ENCODE measurements around the gene TMEM123.

The TMEM123 gene

DNA sequence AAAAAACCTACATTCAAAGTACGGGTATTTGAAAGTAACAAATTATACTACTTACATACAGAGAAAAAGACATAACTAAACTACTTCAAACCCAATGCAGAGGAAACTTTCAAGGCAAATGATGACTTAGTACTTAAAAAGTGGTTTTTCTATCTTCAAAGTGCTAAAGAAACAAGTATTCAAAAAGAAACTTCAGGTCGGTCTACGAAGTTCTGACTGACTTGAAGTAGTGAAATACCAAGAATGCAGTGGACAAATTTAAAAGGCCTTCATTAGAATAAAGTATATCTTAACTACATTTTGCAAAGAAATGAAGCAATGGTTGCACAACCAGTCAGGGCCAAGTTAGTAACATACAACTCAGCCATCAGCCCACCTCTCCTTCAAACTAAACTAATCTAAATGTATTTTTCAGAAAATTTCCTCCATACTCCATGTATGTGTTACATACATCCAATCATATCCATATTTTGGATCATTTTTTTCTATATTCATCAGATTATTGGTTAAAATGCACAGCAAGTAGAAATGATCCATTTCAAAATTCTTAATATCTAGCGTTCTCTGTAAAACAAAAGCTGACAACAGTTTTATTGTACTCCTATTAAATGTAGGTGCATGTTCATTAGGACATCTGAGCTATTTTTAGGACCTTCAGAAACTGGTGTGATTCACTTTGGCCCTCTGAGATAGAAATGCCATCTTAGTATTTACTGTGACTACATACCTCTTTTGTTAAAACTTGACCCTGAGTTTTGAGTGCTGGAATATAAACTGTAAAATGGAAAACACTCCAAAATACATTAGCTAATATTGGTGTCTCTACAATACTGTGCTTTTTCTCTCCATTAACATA lies 55.6 kb downstream of the TMEM123 start:
- Histone ChIP-seq H2AFZ (ENCODE audit: low read length, unreplicated experiment) (no peak overlapping the region), H3K4me1 (ENCODE audit: control insufficient read depth, insufficient read depth, low read length, unreplicated experiment) (peaks cover 8% of the 10 kb centered on the region), H3K4me3 (ENCODE audit: low read depth, low read length) (no peak overlapping the region), H3K27me3 (ENCODE audit: insufficient read depth, low read length) (no peaks in the 10 kb centered on the region), H3K79me2 (ENCODE audit: control insufficient read depth, insufficient read depth, low read length, unreplicated experiment) (peaks cover 6% of the 10 kb centered on the region), H3K27ac (ENCODE audit: low read depth, low read length) (no peak overlapping the region), H3K36me3 (ENCODE audit: insufficient read depth, low read length) (peaks cover 11% of the 10 kb centered on the region; the same call in 1 of the 2 replicates)

DNA sequence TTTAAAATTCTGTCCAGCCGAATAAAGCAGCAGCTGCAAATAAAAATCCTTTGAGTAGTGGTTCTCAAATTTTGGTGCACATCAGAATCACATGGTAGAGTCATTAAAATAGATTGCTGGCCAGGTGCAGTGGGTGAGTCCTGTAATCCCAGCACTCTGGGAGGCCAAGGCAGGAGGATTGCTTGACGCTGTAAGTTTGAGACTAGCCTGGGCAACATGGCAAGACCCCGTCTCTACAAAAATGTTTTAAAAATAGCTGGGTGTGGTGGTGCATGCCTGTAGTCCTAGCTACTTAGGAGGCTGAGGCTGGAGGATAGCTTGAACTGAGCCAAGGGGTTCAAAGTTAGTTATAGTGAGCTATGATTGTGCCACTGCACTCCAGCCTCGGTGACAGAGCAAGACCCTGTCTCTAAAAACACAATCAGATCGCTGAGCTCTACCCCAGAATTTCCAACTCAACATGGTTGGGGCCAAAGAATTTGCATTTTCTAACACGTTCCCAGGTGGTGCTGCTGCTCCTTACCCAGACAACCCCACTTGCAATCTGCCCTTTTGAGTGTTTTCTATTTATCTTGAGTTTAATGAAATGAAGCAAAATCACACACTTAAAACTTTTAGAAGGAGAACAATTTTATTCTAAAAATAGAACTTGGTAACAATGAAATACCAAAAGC lies 56.7 kb downstream of the TMEM123 start:
- Histone ChIP-seq H3K27ac (ENCODE audit: low read depth, low read length) (no peak overlapping the region), H3K4me1 (ENCODE audit: control insufficient read depth, insufficient read depth, low read length, unreplicated experiment) (peaks cover 8% of the 10 kb centered on the region), H3K4me3 (ENCODE audit: low read depth, low read length) (no peak overlapping the region), H3K79me2 (ENCODE audit: control insufficient read depth, insufficient read depth, low read length, unreplicated experiment) (peaks cover 14% of the 10 kb centered on the region), H3K36me3 (ENCODE audit: insufficient read depth, low read length) (peaks cover 5% of the 10 kb centered on the region; the same call in 1 of the 2 replicates), H2AFZ (ENCODE audit: low read length, unreplicated experiment) (no peak overlapping the region), H3K27me3 (ENCODE audit: insufficient read depth, low read length) (no peaks in the 10 kb centered on the region)

DNA sequence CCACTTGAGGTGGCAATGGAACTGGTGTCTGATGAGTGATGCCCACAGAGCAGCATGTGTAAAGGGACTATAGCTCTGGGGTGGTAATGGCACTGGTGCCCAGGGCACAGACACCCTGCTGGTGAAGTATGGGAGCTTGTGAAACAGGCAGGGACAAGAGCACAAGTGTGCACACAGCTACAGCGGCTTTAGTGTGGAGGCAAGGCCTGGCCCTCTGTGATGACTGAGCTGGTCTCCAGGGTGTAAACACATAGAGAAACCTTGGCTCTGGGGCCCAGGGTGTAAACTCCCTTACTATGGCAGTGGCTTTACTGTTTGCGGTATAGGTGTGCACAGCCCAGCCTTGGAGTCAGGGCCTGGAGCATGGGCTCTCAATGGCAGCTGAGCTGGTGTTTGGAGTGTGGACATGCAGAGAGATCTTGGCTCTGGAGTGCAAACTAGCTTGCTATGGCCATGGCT lies 59.3 kb downstream of the TMEM123 start:
- peaks cover 14% of the 10 kb centered on the region for H3K79me2 ChIP-seq (ENCODE audit: control insufficient read depth, insufficient read depth, low read length, unreplicated experiment)
- H3K4me1 ChIP-seq (ENCODE audit: control insufficient read depth, insufficient read depth, low read length, unreplicated experiment) = peaks cover 8% of the 10 kb centered on the region
- H3K4me3 ChIP-seq (ENCODE audit: low read depth, low read length) = no peak overlapping the region
- no peaks in the 10 kb centered on the region for H3K27me3 ChIP-seq (ENCODE audit: insufficient read depth, low read length)
- no peak overlapping the region for H2AFZ ChIP-seq (ENCODE audit: low read length, unreplicated experiment)
- H3K36me3 ChIP-seq (ENCODE audit: insufficient read depth, low read length) = peaks cover 5% of the 10 kb centered on the region
- H3K27ac ChIP-seq (ENCODE audit: low read depth, low read length) = no peak overlapping the region

DNA sequence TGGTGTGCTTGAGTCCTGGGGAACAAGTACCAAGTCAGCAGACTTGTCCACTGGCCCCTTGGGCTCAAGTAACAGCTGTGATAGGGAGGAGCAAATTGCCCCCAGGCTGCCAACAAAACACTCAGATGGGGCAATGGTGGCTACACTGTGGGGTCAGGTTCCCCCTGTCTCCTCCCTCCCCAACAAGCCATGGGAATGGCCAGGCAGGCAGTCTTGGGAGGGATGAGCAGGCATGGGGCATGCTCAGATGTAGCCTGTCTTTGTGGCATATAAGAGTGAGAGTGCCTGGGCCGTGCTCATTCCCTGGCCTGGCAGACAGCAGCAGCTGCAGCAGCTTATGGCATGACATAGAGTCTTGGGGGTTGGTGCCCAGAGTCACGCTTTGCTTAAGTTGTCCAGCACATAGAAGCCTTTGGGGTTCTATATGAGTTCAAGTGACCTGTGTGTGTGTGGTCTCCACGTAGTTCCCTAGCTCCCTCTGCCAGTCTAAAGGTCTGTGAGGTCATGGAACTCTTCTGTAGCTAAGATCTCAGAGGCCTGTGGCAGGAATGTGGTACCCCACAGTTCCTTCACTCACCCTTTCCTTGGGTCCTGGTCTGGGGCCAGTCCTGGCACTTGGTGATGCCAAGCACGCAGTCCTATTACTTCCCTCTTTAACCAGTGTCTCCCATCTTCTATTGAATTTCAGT lies 60.9 kb downstream of the TMEM123 start:
- H3K27ac ChIP-seq (ENCODE audit: low read depth, low read length) = no peak overlapping the region
- no peak overlapping the region for H2AFZ ChIP-seq (ENCODE audit: low read length, unreplicated experiment)
- H3K27me3 ChIP-seq (ENCODE audit: insufficient read depth, low read length) = no peaks in the 10 kb centered on the region
- peaks cover 12% of the 10 kb centered on the region for H3K79me2 ChIP-seq (ENCODE audit: control insufficient read depth, insufficient read depth, low read length, unreplicated experiment)
- H3K4me3 ChIP-seq (ENCODE audit: low read depth, low read length) = no peak overlapping the region
- H3K4me1 ChIP-seq (ENCODE audit: control insufficient read depth, insufficient read depth, low read length, unreplicated experiment) = peaks cover under 1% of the 10 kb centered on the region
- H3K36me3 ChIP-seq (ENCODE audit: insufficient read depth, low read length) = peaks cover 18% of the 10 kb centered on the region

DNA sequence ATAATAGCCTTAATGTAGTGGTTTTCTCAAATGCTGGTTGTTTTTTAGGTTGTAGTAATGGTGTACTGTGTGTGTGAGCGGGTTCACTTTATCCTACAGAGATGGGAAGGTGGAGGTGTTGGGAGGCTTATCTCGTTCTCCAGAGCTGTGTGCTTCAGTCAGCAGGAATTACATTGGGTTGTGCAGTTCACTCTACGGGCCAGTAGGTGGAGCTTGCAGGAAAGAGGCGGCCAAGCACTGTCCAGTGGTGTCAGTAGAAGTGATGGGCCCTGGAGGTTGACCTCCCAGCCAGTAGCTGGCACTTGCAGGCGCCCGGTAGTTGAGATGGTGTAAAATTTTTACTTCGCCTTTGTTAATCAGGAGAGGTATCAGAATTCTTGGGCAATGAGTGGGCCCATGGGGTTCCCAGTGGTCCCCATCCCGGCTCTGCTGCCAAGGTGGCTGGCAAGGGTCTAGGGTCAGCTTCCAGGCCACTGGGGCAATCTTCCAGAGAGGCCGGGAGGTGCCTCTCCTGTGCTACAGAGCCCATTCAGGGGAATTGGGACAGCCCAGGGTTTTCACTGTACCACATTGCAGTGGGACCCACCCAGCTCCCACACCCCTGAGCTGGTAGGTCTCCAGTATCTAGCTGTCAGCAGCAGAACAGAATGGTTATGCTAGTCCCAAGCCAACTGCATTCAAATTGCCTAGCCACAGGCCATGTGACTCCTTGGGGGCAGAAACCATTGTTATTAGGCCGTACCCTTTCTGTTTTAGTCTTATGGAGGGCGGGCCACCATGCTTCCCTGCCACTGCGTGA lies 61.7 kb downstream of the TMEM123 start:
- no peak overlapping the region for H3K4me3 ChIP-seq (ENCODE audit: low read depth, low read length)
- H2AFZ ChIP-seq (ENCODE audit: low read length, unreplicated experiment) = no peak overlapping the region
- no peaks in the 10 kb centered on the region for H3K27me3 ChIP-seq (ENCODE audit: insufficient read depth, low read length)
- peaks cover 12% of the 10 kb centered on the region for H3K79me2 ChIP-seq (ENCODE audit: control insufficient read depth, insufficient read depth, low read length, unreplicated experiment)
- H3K27ac ChIP-seq (ENCODE audit: low read depth, low read length) = no peak overlapping the region
- H3K4me1 ChIP-seq (ENCODE audit: control insufficient read depth, insufficient read depth, low read length, unreplicated experiment) = no peaks in the 10 kb centered on the region
- H3K36me3 ChIP-seq (ENCODE audit: insufficient read depth, low read length) = peaks cover 18% of the 10 kb centered on the region

DNA sequence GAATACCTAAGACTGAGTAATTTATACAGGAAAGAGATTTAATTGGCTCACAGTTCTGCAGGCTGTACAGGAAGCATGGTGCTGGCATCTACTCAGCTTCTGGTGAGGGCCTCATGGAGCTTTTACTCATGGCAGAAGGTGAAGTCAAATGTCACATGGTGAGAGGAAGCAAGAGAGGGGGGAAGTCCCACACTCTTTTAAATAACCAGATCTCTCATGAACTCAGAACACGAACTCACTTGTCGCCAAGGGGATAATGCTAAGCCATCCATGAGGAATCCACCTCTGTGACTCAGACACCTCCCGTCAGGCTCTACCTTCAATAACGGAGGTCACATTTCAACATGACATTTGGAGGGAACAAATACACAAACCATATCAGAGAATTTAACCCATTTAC lies 63.3 kb downstream of the TMEM123 start:
- Histone ChIP-seq H3K4me1 (ENCODE audit: control insufficient read depth, insufficient read depth, low read length, unreplicated experiment) (no peaks in the 10 kb centered on the region), H3K27ac (ENCODE audit: low read depth, low read length) (no peak overlapping the region), H3K4me3 (ENCODE audit: low read depth, low read length) (no peak overlapping the region), H3K36me3 (ENCODE audit: insufficient read depth, low read length) (peaks cover 18% of the 10 kb centered on the region), H3K79me2 (ENCODE audit: control insufficient read depth, insufficient read depth, low read length, unreplicated experiment) (peaks cover 9% of the 10 kb centered on the region), H3K27me3 (ENCODE audit: insufficient read depth, low read length) (no peaks in the 10 kb centered on the region), H2AFZ (ENCODE audit: low read length, unreplicated experiment) (no peak overlapping the region)

DNA sequence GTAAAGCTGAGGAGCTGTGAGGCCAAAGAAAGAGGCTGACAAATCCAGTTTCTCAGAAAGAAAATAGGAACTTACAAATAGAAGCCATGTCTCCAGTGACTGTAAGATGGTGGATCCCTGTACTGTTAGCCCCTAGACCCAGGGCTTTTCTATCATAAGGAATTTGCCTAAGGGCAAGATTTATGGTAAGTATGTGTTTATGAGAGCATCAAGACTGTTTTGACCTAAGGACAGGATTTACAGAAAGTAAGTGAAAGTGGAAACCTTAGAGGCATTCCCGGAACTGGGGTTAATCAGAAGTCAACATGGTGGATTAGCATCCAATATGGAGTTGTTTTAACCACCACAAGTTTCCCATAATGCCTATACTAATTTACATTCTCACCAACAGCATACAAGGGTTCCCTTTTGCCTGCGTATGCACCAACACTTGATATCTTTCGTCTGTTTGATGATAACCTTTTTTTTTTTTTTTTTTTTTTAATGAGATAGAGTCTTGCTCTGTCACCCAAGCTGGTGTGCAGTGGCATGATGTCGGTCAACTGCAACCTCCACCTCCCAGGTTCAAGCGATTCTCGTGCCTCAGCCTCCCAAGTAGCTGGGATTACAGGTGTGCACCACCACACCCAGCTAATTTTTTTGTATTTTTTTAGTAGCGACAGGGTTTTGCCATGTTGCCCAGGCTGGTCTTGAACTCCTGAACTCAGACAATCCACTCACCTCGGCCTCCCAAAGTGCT lies 65.4 kb downstream of the TMEM123 start:
- Histone ChIP-seq H3K4me3 (ENCODE audit: low read depth, low read length) (no peak overlapping the region), H3K27ac (ENCODE audit: low read depth, low read length) (no peak overlapping the region), H3K27me3 (ENCODE audit: insufficient read depth, low read length) (no peaks in the 10 kb centered on the region), H3K79me2 (ENCODE audit: control insufficient read depth, insufficient read depth, low read length, unreplicated experiment) (peaks cover 11% of the 10 kb centered on the region), H2AFZ (ENCODE audit: low read length, unreplicated experiment) (no peak overlapping the region), H3K36me3 (ENCODE audit: insufficient read depth, low read length) (peaks cover 18% of the 10 kb centered on the region), H3K4me1 (ENCODE audit: control insufficient read depth, insufficient read depth, low read length, unreplicated experiment) (no peaks in the 10 kb centered on the region)

DNA sequence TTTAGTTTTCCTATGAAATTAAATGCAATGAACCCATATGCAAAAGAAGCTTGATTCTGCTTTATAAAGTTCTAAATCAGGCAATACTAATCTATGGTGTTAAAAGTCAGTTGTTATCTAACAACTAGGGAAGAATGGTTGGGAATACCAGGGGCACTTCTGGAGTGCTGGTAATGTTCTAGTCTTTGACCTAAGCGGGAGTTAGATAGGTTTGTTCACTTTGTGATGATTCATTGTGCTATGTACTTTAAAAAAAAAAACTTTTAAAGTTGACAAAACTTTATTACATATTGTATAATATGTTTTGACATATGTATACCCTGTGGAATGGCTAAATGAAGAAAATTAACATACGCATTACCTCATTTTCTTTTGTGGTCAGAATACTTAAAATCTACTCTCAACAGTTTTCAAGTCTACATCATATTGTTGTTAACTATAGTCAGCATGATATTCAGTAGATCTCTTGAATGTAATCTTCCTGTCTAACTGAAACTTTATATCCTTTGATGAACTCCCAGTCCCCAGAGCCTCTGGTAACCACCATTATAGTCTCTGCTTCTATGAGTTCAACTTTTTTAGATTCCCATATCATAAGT lies 66.3 kb downstream of the TMEM123 start:
- H3K79me2 ChIP-seq (ENCODE audit: control insufficient read depth, insufficient read depth, low read length, unreplicated experiment) = peaks cover 7% of the 10 kb centered on the region
- no peak overlapping the region for H2AFZ ChIP-seq (ENCODE audit: low read length, unreplicated experiment)
- peaks cover 18% of the 10 kb centered on the region for H3K36me3 ChIP-seq (ENCODE audit: insufficient read depth, low read length)
- H3K27me3 ChIP-seq (ENCODE audit: insufficient read depth, low read length) = no peaks in the 10 kb centered on the region
- no peak overlapping the region for H3K27ac ChIP-seq (ENCODE audit: low read depth, low read length)
- no peak overlapping the region for H3K4me3 ChIP-seq (ENCODE audit: low read depth, low read length)
- H3K4me1 ChIP-seq (ENCODE audit: control insufficient read depth, insufficient read depth, low read length, unreplicated experiment) = no peaks in the 10 kb centered on the region

DNA sequence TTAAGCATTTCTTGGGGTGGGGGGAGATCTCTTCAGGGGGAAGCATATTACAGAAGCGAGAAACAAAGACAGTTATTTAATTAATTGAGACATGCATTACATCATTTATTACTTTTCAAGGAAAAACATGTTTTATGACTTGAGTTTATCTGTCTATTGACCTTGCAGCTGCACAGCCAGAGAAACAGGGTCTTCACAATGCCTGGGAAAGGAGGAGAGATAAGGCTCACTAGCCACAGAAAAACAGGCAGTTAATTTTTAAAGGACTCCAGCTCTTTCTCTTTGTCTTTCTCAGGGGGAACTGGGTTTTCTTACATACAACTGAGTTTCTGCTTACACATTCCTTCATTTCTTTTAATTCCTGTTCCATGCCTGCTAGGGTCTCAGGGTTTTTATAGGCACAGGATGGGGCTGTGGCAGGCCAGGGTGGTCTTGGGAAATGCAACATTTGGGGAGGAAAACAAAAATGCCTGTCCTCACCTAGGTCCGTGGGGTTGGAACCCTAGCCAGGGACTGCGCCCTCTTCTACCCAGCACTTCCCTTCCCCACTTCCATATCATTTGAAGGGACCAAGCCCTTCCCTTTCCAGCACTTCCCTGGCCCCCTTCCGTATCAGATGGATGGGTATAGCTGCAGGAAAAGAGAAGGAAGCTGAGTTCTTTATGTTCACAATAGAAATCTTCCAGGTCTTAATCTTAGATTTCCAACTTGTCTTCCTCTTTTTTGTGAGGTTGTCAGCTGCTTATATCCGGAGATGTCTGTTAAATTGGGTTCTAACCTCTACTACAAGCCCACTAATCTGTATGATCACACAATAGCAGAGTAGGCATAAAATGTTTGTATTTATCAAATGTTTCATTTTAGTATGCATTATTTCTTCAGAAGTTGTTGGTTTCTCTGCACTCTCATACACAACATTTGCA lies 67.2 kb downstream of the TMEM123 start:
- no peaks in the 10 kb centered on the region for H3K4me1 ChIP-seq (ENCODE audit: control insufficient read depth, insufficient read depth, low read length, unreplicated experiment)
- no peaks in the 10 kb centered on the region for H3K27me3 ChIP-seq (ENCODE audit: insufficient read depth, low read length)
- H3K27ac ChIP-seq (ENCODE audit: low read depth, low read length) = no peak overlapping the region
- H3K79me2 ChIP-seq (ENCODE audit: control insufficient read depth, insufficient read depth, low read length, unreplicated experiment) = peaks cover 4% of the 10 kb centered on the region
- peaks cover 23% of the 10 kb centered on the region for H3K36me3 ChIP-seq (ENCODE audit: insufficient read depth, low read length)
- H3K4me3 ChIP-seq (ENCODE audit: low read depth, low read length) = no peak overlapping the region
- no peak overlapping the region for H2AFZ ChIP-seq (ENCODE audit: low read length, unreplicated experiment)
